HG03457 (cell line): ENCODE results near the gene OR4N2.
"Not testable (repeated sequence)": the region's sequence is repeated elsewhere in the genome, so short reads cannot be mapped to it uniquely, and the experiment has no call there.

Experiments used
- ATAC-seq: cut with Tn5 transposase; IDR thresholded peaks from one replicate; pipeline ENCODE4 v1.9.1; 2021; ENCODE audit warnings: moderate number of reproducible peaks; ENCODE audit not compliant: unreplicated experiment

The OR4N2 gene

DNA sequence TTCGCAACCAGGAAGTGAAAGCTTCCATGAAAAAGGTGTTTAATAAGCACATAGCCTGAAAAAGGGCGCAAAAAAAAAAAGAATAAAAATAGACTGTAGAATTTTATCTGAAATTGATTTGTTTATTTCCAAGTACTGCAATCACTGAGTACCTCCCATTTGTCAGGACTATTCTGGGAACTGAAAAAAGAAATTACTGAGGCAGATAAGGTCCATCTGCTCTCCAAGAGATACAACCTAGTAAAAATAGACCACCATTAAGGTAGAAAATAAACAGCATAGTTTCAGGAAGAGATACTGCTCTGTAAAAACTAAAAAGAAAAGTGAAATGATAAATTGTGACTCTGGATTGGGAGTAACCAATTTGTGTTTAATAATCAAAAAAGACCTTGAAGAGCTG lies 24.7 kb downstream of the OR4N2 start:
- no peak for ATAC-seq

DNA sequence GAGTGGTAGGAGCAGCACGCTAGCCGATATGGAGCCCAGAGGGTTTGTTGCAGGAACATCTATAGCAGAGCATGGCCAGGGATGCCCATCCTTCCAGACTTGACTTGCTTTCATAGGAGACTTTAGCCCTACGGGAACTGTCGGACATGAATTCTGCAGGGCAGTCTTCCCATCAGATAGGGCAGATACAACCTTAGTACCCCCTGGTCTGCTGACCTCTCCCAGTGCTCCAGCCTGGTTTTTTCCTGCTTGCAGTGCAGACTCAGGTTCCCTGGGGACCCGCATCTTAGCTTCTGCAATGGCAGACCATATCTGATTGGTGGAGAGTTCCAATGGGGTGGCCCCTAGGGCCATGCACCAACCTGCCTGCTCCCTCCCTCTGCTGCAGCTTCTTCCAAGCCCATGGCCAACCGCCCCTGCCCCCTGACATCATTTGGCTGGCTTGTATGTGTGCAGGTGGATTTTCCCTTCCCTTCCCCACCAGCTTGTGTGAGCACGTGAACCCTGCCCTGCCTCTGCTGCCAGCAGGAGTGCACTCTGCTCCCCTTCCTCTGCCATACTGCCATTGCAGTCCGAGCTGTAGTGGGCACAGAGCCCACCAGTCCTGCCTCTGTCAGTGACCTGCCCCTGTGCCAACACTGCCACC lies 30.8 kb downstream of the OR4N2 start:
- ATAC-seq, result not testable (repeated sequence)

DNA sequence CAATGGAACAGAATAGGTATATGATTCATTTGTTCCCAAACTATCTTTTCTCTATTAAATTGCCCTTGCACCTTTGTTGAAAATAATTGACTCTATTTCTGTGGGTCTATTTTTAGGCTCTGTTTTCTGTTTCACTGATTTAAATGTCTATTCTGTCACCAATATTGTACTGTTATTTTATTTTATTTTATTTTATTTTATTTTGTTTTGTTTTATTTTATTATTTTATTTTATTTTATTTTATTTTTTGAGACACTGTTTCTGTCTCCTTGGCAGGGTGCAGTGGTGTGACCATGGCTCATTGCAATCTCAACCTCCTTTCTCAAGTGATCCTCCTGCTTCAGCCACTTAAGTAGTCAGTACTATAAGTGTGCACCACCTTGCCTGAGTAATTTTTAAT lies 34.9 kb downstream of the OR4N2 start:
- no peak for ATAC-seq

DNA sequence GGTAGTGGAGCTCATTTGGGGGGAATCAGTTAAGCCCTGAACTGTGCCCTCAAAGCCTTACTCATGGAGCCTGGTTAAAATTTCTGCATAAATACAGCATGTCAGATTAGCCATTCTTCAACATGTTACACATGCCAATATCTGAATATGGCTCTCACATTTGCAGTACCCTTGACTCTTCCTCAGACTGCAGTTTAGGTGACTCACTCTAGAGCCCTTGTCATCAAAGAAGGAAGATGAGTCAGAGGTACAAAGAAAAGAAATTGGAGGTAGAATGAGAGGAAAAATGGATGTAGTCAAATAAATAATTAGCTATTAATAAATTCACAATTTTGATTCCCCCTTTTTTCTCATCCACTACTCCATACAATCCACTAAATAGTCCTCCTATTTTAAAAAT lies 47.8 kb downstream of the OR4N2 start:
- no peak for ATAC-seq

DNA sequence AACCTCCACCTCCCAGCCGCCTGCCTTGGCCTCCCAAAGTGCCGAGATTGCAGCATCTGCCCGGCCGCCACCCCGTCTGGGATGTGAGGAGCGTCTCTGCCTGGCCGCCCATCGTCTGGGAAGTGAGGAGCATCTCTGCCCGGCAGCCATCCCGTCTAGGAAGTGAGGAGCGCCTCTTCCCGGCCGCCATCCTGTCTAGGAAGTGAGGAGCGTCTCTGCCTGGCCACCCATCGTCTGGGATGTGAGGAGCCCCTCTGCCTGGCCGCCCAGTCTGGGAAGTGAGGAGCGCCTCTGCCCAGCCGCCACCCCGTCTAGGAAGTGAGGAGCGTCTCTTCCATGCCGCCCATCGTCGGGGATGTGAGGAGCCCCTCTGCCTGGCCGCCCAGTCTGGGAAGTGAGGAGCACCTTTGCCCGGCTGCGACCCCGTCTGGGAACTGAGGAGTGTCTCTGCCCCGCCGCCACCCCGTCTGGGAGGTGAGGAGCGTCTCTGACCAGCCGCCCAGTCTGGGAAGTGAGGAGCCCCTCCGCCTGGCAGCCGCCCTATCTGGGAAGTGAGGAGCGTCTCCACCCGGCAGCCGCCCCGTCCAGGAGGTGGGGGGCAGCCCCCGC lies 62.6 kb downstream of the OR4N2 start:
- ATAC-seq, result not testable (repeated sequence)

DNA sequence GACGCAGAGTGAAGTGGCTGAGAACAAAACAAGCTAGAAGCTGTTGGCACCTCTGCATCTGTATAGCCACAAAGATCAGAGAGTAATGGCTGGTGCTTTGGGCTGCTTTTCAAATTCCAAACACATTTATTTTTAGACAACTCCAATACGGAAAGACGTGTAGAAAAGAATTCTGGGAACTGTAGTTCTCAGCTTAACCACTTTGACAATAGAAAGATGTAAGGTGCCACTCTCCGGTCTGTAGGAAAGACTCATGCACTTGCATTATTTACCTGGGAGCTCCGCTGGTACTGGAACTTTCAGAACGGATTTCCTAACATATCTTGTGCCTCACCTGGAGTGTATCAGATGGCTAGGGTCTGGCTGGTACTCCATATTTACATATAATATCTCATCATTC lies 69.6 kb downstream of the OR4N2 start:
- no peak for ATAC-seq

DNA sequence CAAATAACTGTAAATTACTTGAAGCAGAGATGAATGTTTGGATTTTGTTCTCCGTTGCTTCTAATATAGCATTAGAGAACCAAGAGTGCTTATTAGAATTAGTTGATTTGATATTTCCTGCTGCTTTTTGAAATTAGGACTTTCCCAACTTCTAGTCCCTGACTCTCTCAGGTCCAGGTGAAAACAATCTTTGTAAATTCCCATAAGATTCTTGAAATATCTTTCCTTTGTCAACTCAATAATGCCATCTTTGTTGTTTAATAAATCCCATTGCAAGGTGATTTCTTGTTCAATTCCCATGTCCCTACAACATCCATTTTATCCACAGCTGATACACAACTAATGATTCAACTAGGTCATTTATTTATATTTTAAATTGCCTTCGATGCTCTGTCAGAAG lies 71.3 kb downstream of the OR4N2 start, which contains the start of gene OR4K2:
Gene OR4K2 (plus strand): TSS at position 301 of the 400 bp plus-strand sequence. CDS start 1,126 bp downstream, outside the sequence.
- ATAC-seq, result no peak

DNA sequence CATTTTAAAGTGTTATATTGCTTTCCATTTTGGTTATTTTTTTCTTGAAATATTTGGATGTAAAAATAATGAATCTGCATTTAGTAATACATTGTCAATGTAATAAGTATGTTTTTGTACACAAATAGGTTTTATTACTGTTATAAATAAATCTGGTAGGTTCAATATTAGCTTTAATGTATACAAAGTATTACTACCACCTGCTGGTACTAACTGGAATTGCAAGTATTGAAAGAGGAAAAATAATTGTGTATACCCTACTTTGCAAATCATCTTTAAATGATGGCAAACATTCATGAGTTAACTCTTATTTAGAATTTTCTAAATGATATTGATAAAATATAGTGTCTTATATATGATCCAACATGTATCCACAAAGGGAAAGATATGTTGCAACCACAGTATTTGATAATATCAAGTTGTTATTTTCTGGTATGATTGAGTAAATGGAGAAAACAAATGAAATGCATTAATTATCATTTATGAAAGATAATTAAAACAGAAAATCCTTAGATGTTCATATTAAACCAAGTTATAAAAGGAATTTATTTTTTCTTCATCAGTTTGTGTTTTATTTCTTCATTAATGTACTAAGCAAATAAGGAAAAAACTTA lies 74.6 kb downstream of the OR4N2 start:
- ATAC-seq, result no peak
